MM.1S (cell line): ENCODE data around the gene LCP2.

Experiments used
- CTCF ChIP-seq: fragments of 300-600 bp; sonication (generic); IDR thresholded peaks from 2 replicates; pipeline ENCODE4 v1.5.1; 2016; ENCODE audit warnings: antibody characterized with exemption, low read length, mixed read lengths
- EZH2 ChIP-seq: fragments of 300-600 bp; sonication (generic); optimal IDR thresholded peaks from 2 replicates; pipeline ENCODE3; 2017; ENCODE audit warnings: low read depth, mild to moderate bottlenecking, antibody characterized with exemption, low read length, mixed read lengths
- EZH2phosphoT487 ChIP-seq: fragments of 300-600 bp; sonication (generic); IDR thresholded peaks from 2 replicates; pipeline ENCODE4 v1.6.1; 2018; ENCODE audit warnings: antibody characterized with exemption, low read length

DNA sequence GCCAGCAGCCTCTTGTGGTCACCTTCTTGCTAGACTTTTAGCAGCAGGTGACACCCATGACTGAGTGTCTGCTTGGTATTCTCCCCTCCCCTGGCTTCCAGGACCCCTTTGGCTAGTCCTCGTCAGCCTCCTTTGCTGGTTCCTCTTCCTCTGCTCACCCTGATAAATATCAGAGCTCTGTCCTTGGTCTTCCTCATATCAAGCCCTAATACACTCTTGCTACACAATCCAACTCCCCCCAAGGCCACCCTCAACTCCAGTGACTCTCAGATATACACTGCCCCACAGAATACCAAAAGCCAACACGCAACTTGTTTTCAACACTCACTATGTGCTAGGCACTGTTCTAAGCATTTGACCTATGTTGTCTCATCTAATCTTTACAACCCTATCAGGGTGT, 30.3 kb upstream of the LCP2 start:
- no peak for TF ChIP-seq CTCF
- no peak for TF ChIP-seq EZH2phosphoT487
- TF ChIP-seq EZH2, result no peak
